ENCODE results near the gene ZFP2. TPM values are rescaled to one million over a fixed set of nuclear protein-coding genes. Genes with fewer than 3 reads are reported as not detected.

Gene ZFP2
- total RNA-seq, 1 experiment from 2014 or later: 0.52 TPM

GRCh38 chr5:178869577-178869976, 26.1 kb upstream of the ZFP2 start:
- H2BK20ac ChIP-seq (ENCODE audit: low read depth, low read length, poor library complexity, severe bottlenecking): no peak overlapping the region
- H3K14ac ChIP-seq (ENCODE audit: insufficient read depth, low read length): no peak overlapping the region
- H3K4me1 ChIP-seq (ENCODE audit: insufficient read depth, low read length): no peaks in the 10 kb centered on the region
- H3K23me2 ChIP-seq (ENCODE audit: insufficient read length, low read depth, low read length, poor library complexity, severe bottlenecking): no peaks in the 10 kb centered on the region
- no peak overlapping the region for H3T11ph ChIP-seq (ENCODE audit: low read length)
- H4K8ac ChIP-seq (replicated peaks; ENCODE audit: insufficient read length, low read depth, low read length): no peak overlapping the region
- Mint-ChIP-seq H3K27me3 (ENCODE audit: low read depth) (no peaks in the 10 kb centered on the region), H3K4me3 (no peak overlapping the region), H3K36me3 (ENCODE audit: insufficient read depth in 1 of 3, low read depth in 3 of 3) (peaks cover 81 to 85% (median 82%) of the 10 kb centered on the region in 3 experiments), H3K4me1 (no peaks in the 10 kb centered on the region), H3K27ac (no peak overlapping the region), H3K9me3 (peaks cover 16 to 34% of the 10 kb centered on the region in 2 experiments)
- no peak overlapping the region for H4K5ac ChIP-seq (ENCODE audit: insufficient read length, low read depth, low read length)
- no peak overlapping the region for H2AK5ac ChIP-seq (ENCODE audit: insufficient read length, low read length)
- no peaks in the 10 kb centered on the region for H3K27me3 ChIP-seq (ENCODE audit: insufficient read depth, low read length)
- no peaks in the 10 kb centered on the region for H3K79me2 ChIP-seq (ENCODE audit: insufficient read depth, low read length)
- no peak for DNase-seq
- H2AFZ ChIP-seq (ENCODE audit: low read length): no peak overlapping the region
- no peak overlapping the region for H2BK120ac ChIP-seq (ENCODE audit: low read depth, low read length, poor library complexity, severe bottlenecking)
- H3K9ac ChIP-seq (ENCODE audit: extremely low read depth, insufficient read length, low read length): no peak overlapping the region
- no peak overlapping the region for H3K23ac ChIP-seq (ENCODE audit: insufficient read length, low read depth, low read length)
- H3K27ac ChIP-seq (ENCODE audit: insufficient read length, low read depth, low read length): no peak overlapping the region
- WGBS (ENCODE audit: extremely low coverage, insufficient read length, low lambda C conversion rate): no CpG with 5 or more reads among the region's 8 CpGs
- H3K79me1 ChIP-seq (ENCODE audit: insufficient read depth, low read depth, low read length, poor library complexity, severe bottlenecking): no peaks in the 10 kb centered on the region
- no peak overlapping the region for H2BK12ac ChIP-seq (ENCODE audit: insufficient read length, low read depth, low read length)
- no peak overlapping the region for H3K4ac ChIP-seq (ENCODE audit: low read depth, low read length)
- no peak overlapping the region for H3K18ac ChIP-seq (ENCODE audit: insufficient read length, low read depth, low read length)
- no peak for TF ChIP-seq CTCF (conservative IDR thresholded peaks at IDR 0.05)
- H2BK15ac ChIP-seq (ENCODE audit: low read depth, low read length): no peak overlapping the region
- no peak overlapping the region for H4K91ac ChIP-seq (ENCODE audit: insufficient read length, low read depth, low read length)
- H2BK5ac ChIP-seq (ENCODE audit: insufficient read length, low read length): no peak overlapping the region
- no peak overlapping the region for H3K4me2 ChIP-seq (ENCODE audit: insufficient read depth, insufficient read length, low read length)
- no peaks in the 10 kb centered on the region for H4K20me1 ChIP-seq (ENCODE audit: control insufficient read depth, insufficient read depth, insufficient read length)
- H3K9me3 ChIP-seq (ENCODE audit: control insufficient read depth, low read depth, low read length): no peaks in the 10 kb centered on the region
- no peak overlapping the region for H3K56ac ChIP-seq (ENCODE audit: insufficient read length, low read depth, low read length)
